HepG2 (cell line): ENCODE measurements around the gene TMEM187.

Source experiments
- ARID2 ChIP-seq: sonication (generic); formaldehyde crosslinking; IDR thresholded peaks from 2 replicates; pipeline ENCODE4 v1.8.1; 2022; ENCODE audit warnings: mild to moderate bottlenecking, missing genetic modification reagents, borderline replicate concordance
- CBFB ChIP-seq: sonication (generic); formaldehyde crosslinking; IDR thresholded peaks from 2 replicates; pipeline ENCODE4 v1.4.0; 2020; ENCODE audit warnings: missing genetic modification reagents
- HNRNPL ChIP-seq: fragments of 200-400 bp; formaldehyde crosslinking; IDR thresholded peaks from 2 replicates; pipeline ENCODE4 v1.6.1; 2017; ENCODE audit warnings: mild to moderate bottlenecking, low read depth, low read length
- KLF16 ChIP-seq, 2 experiments: sonication (generic) in 1 of 2; formaldehyde crosslinking in 1 of 2; IDR thresholded peaks; 2 replicates each; pipeline versions ENCODE4 v1.6.1 to v1.8.0; 2016 to 2023; ENCODE audit warnings: missing genetic modification reagents in 2 of 2, missing compliant biosample characterization in 1 of 2
- MAFF ChIP-seq: IDR thresholded peaks from 2 replicates; pipeline ENCODE4 v1.6.1; 2011; ENCODE audit warnings: low read depth, low read length, improper control_type of control experiment
- TCF12 ChIP-seq, 2 experiments: fragments of 450-650 bp in 1 of 2; sonication (generic) in 1 of 2; formaldehyde crosslinking in 1 of 2; IDR thresholded peaks; 2 replicates each; pipeline versions ENCODE4 v1.6.1 to v1.8.0; 2017 to 2022; ENCODE audit warnings: antibody characterized with exemption in 1 of 2, mild to moderate bottlenecking in 1 of 2, missing genetic modification reagents in 1 of 2, moderate library complexity in 1 of 2
- ZNF775 ChIP-seq: sonication (generic); formaldehyde crosslinking; IDR thresholded peaks from 2 replicates; pipeline ENCODE4 v1.4.0; 2020; ENCODE audit warnings: missing genetic modification reagents, mild to moderate bottlenecking, moderate library complexity, borderline replicate concordance
- TF ChIP-seq, protein P1 (sequence below): sonication (generic); formaldehyde crosslinking; IDR thresholded peaks from 2 replicates; pipeline ENCODE4 v1.9.0; 2021; ENCODE audit warnings: missing genetic modification reagents, borderline replicate concordance
- TF ChIP-seq, protein P2 (sequence below): sonication (generic); formaldehyde crosslinking; IDR thresholded peaks from 2 replicates; pipeline ENCODE4 v1.5.0; 2020; ENCODE audit warnings: mild to moderate bottlenecking, missing genetic modification reagents, moderate library complexity
- TF ChIP-seq, protein P3 (sequence below), 2 experiments: sonication (generic) in 1 of 2; formaldehyde crosslinking in 1 of 2; IDR thresholded peaks; 2 replicates each; pipeline versions ENCODE4 v1.6.1 to v1.9.0; 2014 to 2022; ENCODE audit warnings: antibody characterized with exemption in 1 of 2, borderline replicate concordance in 1 of 2, inconsistent platforms in 1 of 2, low read depth in 1 of 2, missing genetic modification reagents in 1 of 2

DNA sequence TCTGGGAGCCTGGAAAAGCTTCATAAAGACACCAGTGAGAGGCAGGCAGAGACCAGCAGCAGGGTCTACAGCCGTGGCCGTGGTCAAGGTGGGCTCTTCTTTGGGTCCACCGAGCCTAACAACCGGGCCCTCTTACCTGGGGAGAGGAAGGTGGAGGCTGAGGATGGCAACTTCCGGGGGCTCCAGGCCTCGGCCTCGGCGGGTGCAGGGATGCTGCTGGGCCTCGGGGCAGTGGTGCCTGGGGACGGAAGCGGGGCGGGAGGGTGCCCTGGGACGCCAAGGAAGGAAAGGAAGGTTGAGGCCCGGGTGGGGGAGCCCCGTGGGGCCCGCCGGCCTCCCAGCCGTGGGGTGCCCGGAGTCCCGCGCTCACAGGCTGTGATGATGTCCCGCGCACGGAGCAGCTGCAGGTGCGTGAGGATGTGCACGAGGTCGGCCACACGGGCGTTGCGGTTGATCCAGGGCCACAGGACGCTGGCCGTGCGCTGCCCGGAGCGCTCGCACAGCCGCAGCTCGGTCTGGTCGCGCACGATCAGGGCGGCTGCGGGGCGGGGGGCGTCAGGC, 46.6 kb downstream of the TMEM187 start:
- TF ChIP-seq, protein P1, sequence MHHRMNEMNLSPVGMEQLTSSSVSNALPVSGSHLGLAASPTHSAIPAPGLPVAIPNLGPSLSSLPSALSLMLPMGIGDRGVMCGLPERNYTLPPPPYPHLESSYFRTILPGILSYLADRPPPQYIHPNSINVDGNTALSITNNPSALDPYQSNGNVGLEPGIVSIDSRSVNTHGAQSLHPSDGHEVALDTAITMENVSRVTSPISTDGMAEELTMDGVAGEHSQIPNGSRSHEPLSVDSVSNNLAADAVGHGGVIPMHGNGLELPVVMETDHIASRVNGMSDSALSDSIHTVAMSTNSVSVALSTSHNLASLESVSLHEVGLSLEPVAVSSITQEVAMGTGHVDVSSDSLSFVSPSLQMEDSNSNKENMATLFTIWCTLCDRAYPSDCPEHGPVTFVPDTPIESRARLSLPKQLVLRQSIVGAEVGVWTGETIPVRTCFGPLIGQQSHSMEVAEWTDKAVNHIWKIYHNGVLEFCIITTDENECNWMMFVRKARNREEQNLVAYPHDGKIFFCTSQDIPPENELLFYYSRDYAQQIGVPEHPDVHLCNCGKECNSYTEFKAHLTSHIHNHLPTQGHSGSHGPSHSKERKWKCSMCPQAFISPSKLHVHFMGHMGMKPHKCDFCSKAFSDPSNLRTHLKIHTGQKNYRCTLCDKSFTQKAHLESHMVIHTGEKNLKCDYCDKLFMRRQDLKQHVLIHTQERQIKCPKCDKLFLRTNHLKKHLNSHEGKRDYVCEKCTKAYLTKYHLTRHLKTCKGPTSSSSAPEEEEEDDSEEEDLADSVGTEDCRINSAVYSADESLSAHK (CRISPR knock-in tag), result no peak
- no peak for TF ChIP-seq ARID2 (CRISPR knock-in tag)
- TF ChIP-seq CBFB, result no peak
- TF ChIP-seq, protein P2, sequence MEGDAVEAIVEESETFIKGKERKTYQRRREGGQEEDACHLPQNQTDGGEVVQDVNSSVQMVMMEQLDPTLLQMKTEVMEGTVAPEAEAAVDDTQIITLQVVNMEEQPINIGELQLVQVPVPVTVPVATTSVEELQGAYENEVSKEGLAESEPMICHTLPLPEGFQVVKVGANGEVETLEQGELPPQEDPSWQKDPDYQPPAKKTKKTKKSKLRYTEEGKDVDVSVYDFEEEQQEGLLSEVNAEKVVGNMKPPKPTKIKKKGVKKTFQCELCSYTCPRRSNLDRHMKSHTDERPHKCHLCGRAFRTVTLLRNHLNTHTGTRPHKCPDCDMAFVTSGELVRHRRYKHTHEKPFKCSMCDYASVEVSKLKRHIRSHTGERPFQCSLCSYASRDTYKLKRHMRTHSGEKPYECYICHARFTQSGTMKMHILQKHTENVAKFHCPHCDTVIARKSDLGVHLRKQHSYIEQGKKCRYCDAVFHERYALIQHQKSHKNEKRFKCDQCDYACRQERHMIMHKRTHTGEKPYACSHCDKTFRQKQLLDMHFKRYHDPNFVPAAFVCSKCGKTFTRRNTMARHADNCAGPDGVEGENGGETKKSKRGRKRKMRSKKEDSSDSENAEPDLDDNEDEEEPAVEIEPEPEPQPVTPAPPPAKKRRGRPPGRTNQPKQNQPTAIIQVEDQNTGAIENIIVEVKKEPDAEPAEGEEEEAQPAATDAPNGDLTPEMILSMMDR (CRISPR knock-in tag), result no peak
- TF ChIP-seq HNRNPL, result no peak
- no peak for TF ChIP-seq MAFF
- no peak for TF ChIP-seq KLF16 (CRISPR knock-in tag; IDR thresholded peaks at IDR 0.05)
- TF ChIP-seq TCF12 (IDR thresholded peaks at IDR 0.05), result no peak
- no peak for TF ChIP-seq TCF12 (CRISPR knock-in tag; IDR thresholded peaks at IDR 0.05)
- no peak for TF ChIP-seq ZNF775
- TF ChIP-seq, protein P3, sequence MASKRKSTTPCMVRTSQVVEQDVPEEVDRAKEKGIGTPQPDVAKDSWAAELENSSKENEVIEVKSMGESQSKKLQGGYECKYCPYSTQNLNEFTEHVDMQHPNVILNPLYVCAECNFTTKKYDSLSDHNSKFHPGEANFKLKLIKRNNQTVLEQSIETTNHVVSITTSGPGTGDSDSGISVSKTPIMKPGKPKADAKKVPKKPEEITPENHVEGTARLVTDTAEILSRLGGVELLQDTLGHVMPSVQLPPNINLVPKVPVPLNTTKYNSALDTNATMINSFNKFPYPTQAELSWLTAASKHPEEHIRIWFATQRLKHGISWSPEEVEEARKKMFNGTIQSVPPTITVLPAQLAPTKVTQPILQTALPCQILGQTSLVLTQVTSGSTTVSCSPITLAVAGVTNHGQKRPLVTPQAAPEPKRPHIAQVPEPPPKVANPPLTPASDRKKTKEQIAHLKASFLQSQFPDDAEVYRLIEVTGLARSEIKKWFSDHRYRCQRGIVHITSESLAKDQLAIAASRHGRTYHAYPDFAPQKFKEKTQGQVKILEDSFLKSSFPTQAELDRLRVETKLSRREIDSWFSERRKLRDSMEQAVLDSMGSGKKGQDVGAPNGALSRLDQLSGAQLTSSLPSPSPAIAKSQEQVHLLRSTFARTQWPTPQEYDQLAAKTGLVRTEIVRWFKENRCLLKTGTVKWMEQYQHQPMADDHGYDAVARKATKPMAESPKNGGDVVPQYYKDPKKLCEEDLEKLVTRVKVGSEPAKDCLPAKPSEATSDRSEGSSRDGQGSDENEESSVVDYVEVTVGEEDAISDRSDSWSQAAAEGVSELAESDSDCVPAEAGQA (IDR thresholded peaks at IDR 0.05; ENCODE audit: low read depth), result no peak
- TF ChIP-seq, protein P3 (CRISPR knock-in tag; IDR thresholded peaks at IDR 0.05; ENCODE audit: borderline replicate concordance), result no peak
